GM21447 (cell line): ENCODE measurements around the gene MYO7A.

Experiments used
- ATAC-seq: cut with Tn5 transposase; IDR thresholded peaks from one replicate; pipeline ENCODE4 v1.9.1; 2021; ENCODE audit not compliant: unreplicated experiment

MYO7A gene

DNA sequence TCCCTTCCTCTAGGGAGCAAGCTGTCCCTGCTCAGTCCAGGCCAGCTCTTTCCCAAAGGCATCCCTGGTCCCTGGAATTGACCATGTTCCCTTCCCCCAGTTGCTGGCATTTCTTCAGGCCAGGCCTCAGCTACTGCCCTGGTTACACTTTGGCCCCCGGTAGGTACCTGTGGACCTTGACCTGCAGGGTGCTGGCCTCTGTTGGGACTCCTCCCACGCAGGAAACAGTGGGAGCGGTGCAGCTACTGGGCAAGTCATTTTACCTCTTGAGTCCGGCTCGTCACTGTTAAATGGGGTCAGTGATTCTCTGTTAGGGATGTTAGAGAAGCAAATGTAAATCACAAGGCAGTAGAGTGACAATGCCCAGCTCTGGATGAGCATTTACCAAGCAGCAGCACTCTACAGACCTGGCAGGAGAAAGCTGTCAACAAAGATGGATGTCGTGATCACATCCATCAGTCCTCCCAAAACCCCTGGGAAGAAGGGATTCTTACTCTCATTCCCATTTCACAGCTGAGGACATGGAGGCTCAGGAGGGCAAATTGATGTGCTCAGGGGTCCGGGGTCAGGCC lies 16.9 kb downstream of the MYO7A start:
- ATAC-seq: no peak

DNA sequence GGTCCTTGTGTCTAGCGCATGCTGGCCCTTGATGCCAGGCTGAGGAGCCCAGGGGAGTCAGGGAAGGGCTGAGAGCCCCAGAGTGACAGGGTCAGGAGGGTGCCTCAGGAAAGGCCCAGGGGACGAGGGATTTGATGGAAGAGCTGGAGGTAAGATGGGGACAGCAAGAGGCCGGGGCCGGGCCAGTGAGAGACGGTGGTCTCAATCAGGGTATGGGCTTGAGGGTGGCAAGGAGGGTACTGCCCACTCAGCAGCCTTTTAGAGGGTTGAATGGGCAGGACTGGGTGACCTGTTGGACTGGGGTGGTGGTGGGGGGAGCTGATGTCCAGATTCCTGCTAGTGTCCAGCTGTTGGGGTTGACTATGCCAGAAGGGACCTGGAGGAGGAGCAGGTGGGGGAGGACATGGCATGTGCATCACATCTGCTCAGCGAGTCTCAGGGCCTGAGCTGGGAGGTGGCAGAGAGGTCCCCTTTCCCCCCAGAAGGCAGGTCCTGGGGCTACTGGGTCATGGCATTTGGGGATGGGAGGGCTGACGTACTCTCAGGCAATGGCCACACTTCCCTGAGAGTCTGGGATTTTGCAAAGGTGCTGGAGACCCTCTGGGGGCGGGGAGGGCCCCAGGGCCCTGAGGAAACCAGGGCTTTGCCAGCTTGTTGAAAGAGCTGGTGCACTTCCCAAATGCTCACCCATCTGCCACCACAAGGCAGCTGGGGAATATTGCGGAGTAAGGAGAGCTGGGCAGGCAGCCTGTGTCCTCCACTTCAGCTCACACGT lies 18.4 kb downstream of the MYO7A start:
- ATAC-seq: no peak

DNA sequence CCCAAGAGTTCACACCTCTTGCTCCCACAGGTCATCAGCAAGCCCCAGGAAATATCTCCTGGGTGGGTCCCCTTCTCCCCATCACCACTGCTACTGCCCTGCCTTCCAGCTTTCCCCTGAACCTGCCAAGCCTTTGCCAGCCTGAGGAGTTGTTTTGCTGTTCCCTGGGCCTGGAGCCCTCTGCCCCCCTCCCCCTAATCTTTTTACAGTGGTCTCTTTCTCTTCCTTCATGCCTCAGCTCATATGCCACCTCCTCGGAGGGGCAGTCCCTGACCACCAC lies 18.9 kb downstream of the MYO7A start:
- no peak for ATAC-seq

DNA sequence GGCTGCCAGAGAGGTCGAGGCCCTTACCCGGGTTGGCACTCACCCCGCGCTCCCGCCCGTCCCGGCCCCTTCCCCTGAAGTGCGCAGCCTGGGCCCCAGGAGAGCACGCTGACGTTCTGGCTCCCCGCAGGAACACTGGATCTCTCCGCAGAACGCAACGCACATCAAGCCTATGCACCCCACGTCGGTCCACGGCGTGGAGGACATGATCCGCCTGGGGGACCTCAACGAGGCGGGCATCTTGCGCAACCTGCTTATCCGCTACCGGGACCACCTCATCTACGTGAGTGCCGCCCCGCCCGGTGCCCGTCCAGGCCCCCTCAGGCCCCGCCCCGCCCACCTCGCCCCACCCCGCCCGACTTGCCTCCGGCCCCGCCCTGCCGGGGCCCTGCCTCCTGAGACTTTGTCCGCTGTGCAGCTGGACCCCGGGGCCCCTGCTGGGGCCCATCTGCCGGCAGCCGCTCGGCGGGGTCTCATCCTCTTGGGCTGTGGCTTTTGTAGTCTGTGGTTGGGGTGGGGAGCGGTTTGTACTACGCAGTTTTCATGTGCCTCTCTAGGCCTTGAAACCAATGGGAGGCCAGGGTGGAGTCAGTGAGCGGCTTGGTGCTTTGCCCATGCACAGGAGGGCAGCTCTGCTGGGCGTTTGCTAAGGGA lies 19.7 kb downstream of the MYO7A start:
- ATAC-seq: no peak

GRCh38 chr11:77148963-77149715 lies 21.1 kb downstream of the MYO7A start:
- ATAC-seq: no peak

GRCh38 chr11:77149716-77150392 lies 21.8 kb downstream of the MYO7A start:
- ATAC-seq: no peak

DNA sequence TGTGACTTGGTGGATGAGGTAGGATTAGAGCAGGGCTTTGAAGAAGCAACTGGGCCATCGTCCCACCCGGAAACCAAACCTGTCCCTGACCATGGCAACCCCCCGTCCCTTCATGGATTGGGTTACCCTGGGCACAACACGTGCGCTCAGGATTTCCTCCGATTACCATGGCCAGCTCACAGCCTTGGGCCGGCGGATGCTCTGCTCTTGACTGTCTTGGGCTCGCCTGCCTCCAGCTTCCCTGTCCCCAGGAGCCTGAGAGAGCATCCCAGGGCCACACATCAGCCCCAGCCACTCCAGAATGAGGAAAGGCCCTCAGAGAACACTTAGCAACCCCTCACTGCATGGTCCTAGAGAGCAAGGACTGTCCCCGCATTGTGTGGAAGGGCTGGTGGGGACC lies 22.8 kb downstream of the MYO7A start:
- no peak for ATAC-seq

DNA sequence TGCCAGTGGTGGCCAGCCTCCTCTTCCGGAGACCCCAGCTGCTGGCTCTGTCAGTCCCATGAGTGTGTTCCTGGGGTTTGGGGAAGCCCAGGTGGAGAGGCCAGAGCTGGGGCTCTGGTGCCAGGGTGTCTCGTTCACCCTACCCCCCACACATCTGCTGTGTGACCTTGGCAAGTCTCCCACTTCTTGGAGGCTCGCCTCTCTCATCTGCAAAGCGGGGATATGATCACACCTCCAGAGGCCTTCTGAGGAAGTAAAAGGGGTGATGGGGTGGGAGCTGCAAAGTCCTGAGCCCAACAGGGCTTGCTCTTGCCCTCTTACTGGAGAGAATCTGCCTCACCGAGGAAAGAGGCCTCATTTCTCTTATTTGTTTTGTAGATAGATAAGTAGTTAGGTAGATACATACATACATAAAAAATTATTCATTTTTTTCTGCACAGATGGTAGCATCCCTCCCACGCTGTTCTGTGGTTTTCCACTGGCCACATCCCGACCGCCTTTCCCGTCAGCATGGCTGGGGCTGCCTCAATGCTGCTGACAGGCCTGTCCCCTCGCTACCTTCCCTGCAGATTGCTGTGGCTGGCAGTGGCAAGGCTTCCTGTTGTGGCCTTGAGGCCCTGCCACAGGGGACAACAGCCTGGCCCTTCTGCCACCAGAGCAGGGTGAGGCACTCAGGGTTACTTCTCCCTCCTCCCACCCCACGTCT lies 23.9 kb downstream of the MYO7A start:
- ATAC-seq: no peak

DNA sequence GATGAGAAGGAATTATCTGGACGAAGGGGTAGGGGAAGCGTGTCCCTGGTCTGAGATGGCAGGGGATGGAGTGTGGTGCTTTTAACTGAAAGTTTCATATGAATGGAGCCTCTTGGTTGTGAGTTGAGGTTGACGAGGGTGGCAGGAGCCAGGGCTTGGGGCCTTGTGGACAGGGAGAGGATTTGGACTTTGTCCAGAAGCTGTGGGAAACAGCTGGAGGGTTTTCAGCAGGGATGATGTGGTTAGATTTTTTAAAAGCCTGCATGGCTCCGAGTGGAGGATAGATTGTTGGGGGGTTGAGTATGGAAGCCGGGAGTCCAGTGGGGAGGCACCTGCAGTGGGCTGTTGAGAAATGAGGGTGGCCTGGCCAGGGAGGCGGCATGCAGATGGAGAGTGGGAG lies 24.8 kb downstream of the MYO7A start:
- no peak for ATAC-seq

- no peak for ATAC-seq
Observed at GRCh38 chr11:77153276-77154185, 25.5 kb downstream of the MYO7A start.

- ATAC-seq: no peak
Observed at GRCh38 chr11:77154381-77155081, 26.5 kb downstream of the MYO7A start.

GRCh38 chr11:77155082-77155475 lies 27.0 kb downstream of the MYO7A start:
- ATAC-seq: no peak

DNA sequence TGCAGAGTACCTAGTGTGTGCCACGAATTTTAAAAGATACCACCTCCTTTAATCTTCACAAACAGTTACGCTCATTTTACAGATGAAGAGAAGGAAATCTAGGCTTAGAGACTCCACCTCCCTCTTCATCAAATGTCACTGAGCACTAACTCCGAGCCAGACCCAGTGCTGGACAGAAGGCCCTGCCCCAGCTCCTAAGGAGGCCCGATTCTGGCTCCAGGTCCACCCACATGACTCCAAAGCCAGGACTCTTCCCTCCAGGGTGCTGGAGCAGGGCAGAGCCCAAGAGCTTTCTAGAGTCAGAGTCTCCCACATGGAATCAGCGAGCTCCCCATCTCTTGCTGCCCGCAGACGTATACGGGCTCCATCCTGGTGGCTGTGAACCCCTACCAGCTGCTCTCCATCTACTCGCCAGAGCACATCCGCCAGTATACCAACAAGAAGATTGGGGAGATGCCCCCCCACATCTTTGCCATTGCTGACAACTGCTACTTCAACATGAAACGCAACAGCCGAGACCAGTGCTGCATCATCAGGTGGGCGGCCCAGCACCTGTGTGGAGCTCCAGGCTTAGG lies 27.6 kb downstream of the MYO7A start:
- no peak for ATAC-seq

DNA sequence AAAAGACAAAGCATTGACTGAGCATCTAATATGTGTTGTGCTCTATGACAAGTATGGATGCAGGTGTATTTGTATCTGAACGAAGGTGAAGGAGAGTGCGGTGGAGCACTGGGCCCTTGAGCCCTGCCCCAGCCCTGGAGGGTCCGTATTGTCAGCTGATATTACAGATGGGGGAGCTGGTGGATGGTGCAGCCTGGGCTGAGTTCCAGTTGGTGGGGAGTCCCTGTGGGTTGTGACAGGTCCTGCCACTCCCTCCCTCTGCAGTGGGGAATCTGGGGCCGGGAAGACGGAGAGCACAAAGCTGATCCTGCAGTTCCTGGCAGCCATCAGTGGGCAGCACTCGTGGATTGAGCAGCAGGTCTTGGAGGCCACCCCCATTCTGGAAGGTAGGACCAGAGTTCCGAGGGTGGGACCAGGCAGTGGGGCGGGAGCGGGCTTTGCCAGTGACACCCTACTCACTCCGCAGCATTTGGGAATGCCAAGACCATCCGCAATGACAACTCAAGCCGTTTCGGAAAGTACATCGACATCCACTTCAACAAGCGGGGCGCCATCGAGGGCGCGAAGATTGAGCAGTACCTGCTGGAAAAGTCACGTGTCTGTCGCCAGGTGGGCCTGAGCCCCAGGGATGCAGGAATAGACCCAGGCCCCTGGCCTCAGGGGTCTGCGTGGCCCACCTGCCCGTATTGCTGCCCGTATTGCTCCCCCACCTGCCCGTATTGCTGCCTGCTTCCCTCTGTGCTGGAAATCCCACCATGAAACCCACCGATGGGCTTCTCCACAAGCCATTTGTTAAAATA lies 28.6 kb downstream of the MYO7A start:
- no peak for ATAC-seq

DNA sequence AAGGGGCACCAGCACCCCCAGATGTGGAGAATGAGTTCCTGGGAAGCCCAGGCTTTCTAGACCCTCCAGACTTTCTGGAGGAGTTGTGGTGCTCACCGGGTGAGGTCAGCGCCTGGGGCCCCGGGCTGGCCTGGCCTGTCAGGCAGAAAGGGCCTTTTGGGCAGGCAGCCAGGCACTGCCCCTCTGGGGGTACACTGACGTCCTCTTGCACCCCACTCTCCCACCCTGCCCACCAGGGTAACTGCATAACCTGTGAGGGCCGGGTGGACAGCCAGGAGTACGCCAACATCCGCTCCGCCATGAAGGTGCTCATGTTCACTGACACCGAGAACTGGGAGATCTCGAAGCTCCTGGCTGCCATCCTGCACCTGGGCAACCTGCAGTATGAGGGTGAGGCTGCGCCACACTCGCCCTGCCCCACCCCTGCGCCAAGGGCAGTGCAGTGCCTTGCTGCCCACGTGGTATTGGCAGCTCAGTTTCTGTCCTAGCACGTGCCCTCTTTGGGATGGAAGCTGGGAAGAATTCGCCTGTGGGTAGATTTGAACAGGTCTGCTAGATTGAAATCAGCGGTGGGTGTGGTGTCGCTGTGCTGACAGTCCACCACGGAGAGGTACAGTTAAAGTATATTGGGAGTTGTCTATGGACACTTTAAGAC lies 30.1 kb downstream of the MYO7A start:
- no peak for ATAC-seq

- no peak for ATAC-seq
Observed at GRCh38 chr11:77159219-77159936, 31.3 kb downstream of the MYO7A start.
